Spleen (tissue), 11 donors: Measurements from ENCODE around the gene HMCN1. TPM values are rescaled to one million over a fixed set of nuclear protein-coding genes. Genes with fewer than 3 reads are reported as not detected.

Experiments used
- DNase-seq: peaks from one replicate; pipeline ENCODE4 v3.0.0-alpha.2; 2020
- H3K27ac ChIP-seq, 8 donors: fragments of 200-600 bp; sonication (generic) in 7 of 8; 1 replicate in 4 of 8; 2 replicates in 4 of 8; pipeline versions ENCODE4 v1.5.0 to v1.8.0; 2016 to 2021; ENCODE audit warnings: inconsistent platforms in 4 of 8, mild to moderate bottlenecking in 4 of 8, moderate library complexity in 1 of 8
- H3K27me3 ChIP-seq, 7 donors: fragments of 200-600 bp; sonication (generic) in 6 of 7; replicated peaks in 1 of 7; 1 replicate in 4 of 7; 2 replicates in 3 of 7; pipeline versions ENCODE4 v1.5.0 to v1.8.0; 2016 to 2021; ENCODE audit warnings: inconsistent platforms in 3 of 7, mild to moderate bottlenecking in 1 of 7
- H3K36me3 ChIP-seq, 6 donors: fragments of 200-600 bp; sonication (generic) in 5 of 6; 1 replicate in 4 of 6; 2 replicates in 2 of 6; pipeline versions ENCODE4 v1.5.0 to v1.8.0; 2016 to 2021; ENCODE audit warnings: inconsistent platforms in 2 of 6
- H3K4me1 ChIP-seq, 6 donors: fragments of 200-600 bp; sonication (generic) in 5 of 6; 1 replicate in 3 of 6; 2 replicates in 3 of 6; pipeline versions ENCODE4 v1.5.0 to v1.8.0; 2016 to 2021; ENCODE audit warnings: inconsistent platforms in 3 of 6
- H3K4me3 ChIP-seq, 8 donors: fragments of 200-600 bp; sonication (generic) in 7 of 8; 1 replicate in 4 of 8; 2 replicates in 4 of 8; pipeline versions ENCODE4 v1.5.0 to v1.8.0; 2016 to 2021; ENCODE audit warnings: inconsistent platforms in 4 of 8, mild to moderate bottlenecking in 4 of 8, moderate library complexity in 2 of 8
- H3K9me3 ChIP-seq, 8 donors: fragments of 200-600 bp; sonication (generic) in 7 of 8; 1 replicate in 4 of 8; 2 replicates in 4 of 8; pipeline versions ENCODE4 v1.5.0 to v1.8.0; 2016 to 2021; ENCODE audit warnings: inconsistent platforms in 4 of 8
- CTCF ChIP-seq, 11 experiments: fragments of 200-600 bp in 7 of 11; fragments of 450-650 bp in 4 of 11; sonication (generic) in 4 of 11; IDR thresholded peaks in 8 of 11; conservative IDR thresholded peaks in 3 of 11; 1 replicate in 7 of 11; 2 replicates in 4 of 11; pipeline versions ENCODE4 v1.4.0 to v1.8.0; 2016 to 2021; ENCODE audit warnings: antibody characterized with exemption in 11 of 11, inconsistent platforms in 4 of 11, mild to moderate bottlenecking in 1 of 11
- POLR2A ChIP-seq, 3 donors: fragments of 450-650 bp; IDR thresholded peaks; one replicate each; pipeline ENCODE4 v1.5.1; 2017; ENCODE audit warnings: antibody characterized with exemption in 3 of 3, mild to moderate bottlenecking in 1 of 3
- POLR2AphosphoS5 ChIP-seq, 3 donors: sonication (generic); formaldehyde crosslinking; IDR thresholded peaks; one replicate each; pipeline ENCODE4 v1.5.1; 2017; ENCODE audit warnings: antibody characterized with exemption in 3 of 3
- WGBS, 5 donors: extraction: QIAGEN DNeasy Blood & Tissue Kit in 3 of 5; methylation state at CpG; one replicate each; pipeline versions ENCODE4 v1.1.5 to v1.1.7; 2013 to 2018; 5-methylcytosine and 5-hydroxymethylcytosine counted together
- intact Hi-C: fragments of 100-400 bp; cut with DNase I; formaldehyde crosslinking; loops from one replicate; pipeline ENCODE4 v1.15.0; 2023; ENCODE audit warnings: low total_unique reads
- polyA plus RNA-seq, 3 donors: library from polyadenylated mRNA; stranded (reverse); fragments of 200-250 nt; gene quantifications; one replicate each; pipeline ENCODE4 v1.2.1, GENCODE V29; 2013
- total RNA-seq, 7 donors: library from RNA; depleted of rRNA in 3 of 7; stranded (reverse); fragments of >200 nt in 3 of 7; fragmentation: NEBNext Ultra II Directional in 4 of 7; extraction: Animal tissue kit (Norgen Biotek cat#: 25700) in 4 of 7; gene quantifications; one replicate each; pipeline versions ENCODE4 v1.1.0 to v1.2.1, GENCODE V29; 2016 to 2021
- donor health status: healthy with polysubstance abuse.
- donor health status: DM: no; HTN: no; CAD: no; lungs with moderate emphysema.
- donor health status: DM: no; HTN: no; CAD: no.
- donor health status: Bipolar disorder and iron deficiency.
- donor health status: healthy.
- donor health status: DM: no; HTN: no; CAD: no.
- donor health status: DM: yes; HTN: yes; CAD: no.

HMCN1 gene
- total and polyA plus RNA-seq, 10 donors: 1.2 to 28.8 (median 19.9) TPM

DNA sequence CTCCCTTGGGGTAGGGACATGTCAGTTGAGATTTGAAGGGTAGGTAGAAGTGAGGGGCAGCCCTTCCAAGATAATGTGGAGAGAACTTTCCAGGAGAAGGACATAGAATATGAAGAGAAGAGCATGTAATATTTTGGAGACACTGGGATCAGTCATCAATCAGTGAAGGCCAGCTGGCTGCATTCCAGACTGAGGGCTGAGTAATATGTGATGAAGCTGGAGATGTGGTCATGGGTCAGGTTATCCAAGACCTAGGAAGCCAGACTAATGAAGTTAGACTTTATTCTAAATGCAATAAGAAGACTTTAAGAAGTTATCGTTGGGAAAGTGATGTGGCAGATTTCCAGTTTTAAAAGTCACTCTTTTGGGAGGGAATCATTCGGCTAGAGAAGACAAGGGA, 262.0 kb downstream of the HMCN1 start:
- no peaks in the 10 kb centered on the region for H3K9me3 ChIP-seq
- DNase-seq: no peak
- no peak overlapping the region for H3K27ac ChIP-seq
- no peaks in the 10 kb centered on the region for H3K4me1 ChIP-seq
- H3K36me3 ChIP-seq: no peaks in the 10 kb centered on the region
- no peaks in the 10 kb centered on the region for H3K27me3 ChIP-seq
- 76 to 92% (median 81%) methylated on average over 2 of the region's 2 CpGs for WGBS, 5 donors
- TF ChIP-seq POLR2AphosphoS5 (IDR thresholded peaks at IDR 0.05) (no peak), CTCF (IDR thresholded peaks at IDR 0.05 in 8 of 11, conservative IDR thresholded peaks at IDR 0.05 in 3 of 11) (no peak), POLR2A (IDR thresholded peaks at IDR 0.05) (no peak)
- no peak overlapping the region for H3K4me3 ChIP-seq
- intact Hi-C loops: no loop called here

GRCh38 chr1:185998391-185998790, 264.2 kb downstream of the HMCN1 start:
- intact Hi-C loops: no loop called here
- no peaks in the 10 kb centered on the region for H3K4me1 ChIP-seq
- no peaks in the 10 kb centered on the region for H3K36me3 ChIP-seq
- no peak overlapping the region for H3K27ac ChIP-seq
- WGBS, 5 donors: 82 to 96% (median 92%) methylated on average over 2 of the region's 2 CpGs
- H3K4me3 ChIP-seq: no peak overlapping the region
- H3K27me3 ChIP-seq: no peaks in the 10 kb centered on the region
- TF ChIP-seq CTCF (IDR thresholded peaks at IDR 0.05 in 8 of 11, conservative IDR thresholded peaks at IDR 0.05 in 3 of 11): no peak
- no peak for TF ChIP-seq POLR2AphosphoS5 (IDR thresholded peaks at IDR 0.05)
- no peak for TF ChIP-seq POLR2A (IDR thresholded peaks at IDR 0.05)
- H3K9me3 ChIP-seq: no peaks in the 10 kb centered on the region
- no peak for DNase-seq

DNA sequence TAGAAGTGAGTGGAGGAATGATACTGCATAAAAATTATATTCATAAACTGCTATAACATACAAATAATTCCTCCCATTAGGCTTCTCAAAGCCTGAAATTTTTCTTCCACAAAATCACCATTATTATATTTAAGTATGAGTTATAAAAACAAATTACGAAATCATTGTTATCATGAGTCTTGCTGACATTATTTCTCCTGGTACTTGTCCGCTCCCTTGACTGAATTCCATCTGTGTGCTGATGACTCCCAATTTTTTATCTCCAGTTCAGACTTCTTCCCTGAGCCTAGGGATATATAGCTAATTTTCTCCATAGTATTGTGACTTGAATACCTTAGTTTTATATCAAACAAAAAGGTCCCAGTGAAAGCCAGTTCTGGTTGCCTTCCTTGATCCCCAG, 268.2 kb downstream of the HMCN1 start:
- intact Hi-C loops: no loop called here
- no peak for DNase-seq
- WGBS, 5 donors: 89 to 95% (median 91%) methylated on average over 2 of the region's 2 CpGs
- Histone ChIP-seq H3K27ac (no peak overlapping the region), H3K36me3 (no peaks in the 10 kb centered on the region), H3K9me3 (no peaks in the 10 kb centered on the region), H3K27me3 (no peaks in the 10 kb centered on the region), H3K4me1 (no peaks in the 10 kb centered on the region), H3K4me3 (no peak overlapping the region)
- TF ChIP-seq CTCF (IDR thresholded peaks at IDR 0.05 in 8 of 11, conservative IDR thresholded peaks at IDR 0.05 in 3 of 11) (no peak), POLR2A (IDR thresholded peaks at IDR 0.05) (no peak), POLR2AphosphoS5 (IDR thresholded peaks at IDR 0.05) (no peak)

DNA sequence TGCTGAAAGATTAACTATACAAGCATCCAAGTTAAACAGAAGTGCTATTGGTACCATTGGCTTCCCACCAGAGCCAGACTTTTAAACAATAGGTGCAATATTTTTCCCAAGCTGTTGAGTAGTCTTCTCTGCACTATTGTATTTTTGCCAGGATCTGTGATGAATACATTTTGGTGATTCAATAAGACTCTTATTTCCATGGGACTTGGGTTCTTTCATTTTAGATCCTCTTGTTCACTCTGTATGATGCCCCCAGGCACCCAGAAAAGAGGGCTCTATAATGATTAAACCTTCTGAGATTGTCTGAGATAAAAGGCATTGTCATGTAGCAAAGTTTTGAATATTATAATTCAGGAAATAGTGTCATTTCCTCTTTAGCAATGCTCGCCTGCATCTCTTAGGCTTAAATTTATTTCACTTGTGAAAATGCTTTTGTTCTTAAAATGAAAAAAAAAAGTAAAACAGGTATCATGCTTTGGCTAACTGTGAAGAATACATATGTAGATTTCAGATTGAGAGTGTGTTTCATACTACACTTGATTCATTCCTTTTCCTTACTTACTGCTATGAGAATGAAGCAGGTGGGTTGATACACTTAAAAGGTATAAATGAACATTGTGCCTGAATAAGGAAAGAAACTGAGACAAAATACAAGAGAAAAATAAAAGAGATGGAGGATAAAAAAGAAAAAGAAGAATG, 275.0 kb downstream of the HMCN1 start:
- Histone ChIP-seq H3K27ac (no peak overlapping the region), H3K36me3 (no peaks in the 10 kb centered on the region), H3K9me3 (no peaks in the 10 kb centered on the region), H3K27me3 (no peaks in the 10 kb centered on the region), H3K4me1 (peaks cover 0 to 7% (median 0%) of the 10 kb centered on the region in 6 donors), H3K4me3 (no peak overlapping the region)
- 15 to 17% (median 15%) methylated on average over 1 of the region's 1 CpG for WGBS, 5 donors
- intact Hi-C loops: no loop called here
- no peak for TF ChIP-seq POLR2A (IDR thresholded peaks at IDR 0.05)
- no peak for TF ChIP-seq POLR2AphosphoS5 (IDR thresholded peaks at IDR 0.05)
- TF ChIP-seq CTCF (IDR thresholded peaks at IDR 0.05 in 8 of 11, conservative IDR thresholded peaks at IDR 0.05 in 3 of 11): no peak
- DNase-seq: no peak
